ENCODE results near the gene PASK.
"Not testable (repeated sequence)": the region's sequence is repeated elsewhere in the genome, so short reads cannot be mapped to it uniquely, and the experiment has no call there.

PASK gene

DNA sequence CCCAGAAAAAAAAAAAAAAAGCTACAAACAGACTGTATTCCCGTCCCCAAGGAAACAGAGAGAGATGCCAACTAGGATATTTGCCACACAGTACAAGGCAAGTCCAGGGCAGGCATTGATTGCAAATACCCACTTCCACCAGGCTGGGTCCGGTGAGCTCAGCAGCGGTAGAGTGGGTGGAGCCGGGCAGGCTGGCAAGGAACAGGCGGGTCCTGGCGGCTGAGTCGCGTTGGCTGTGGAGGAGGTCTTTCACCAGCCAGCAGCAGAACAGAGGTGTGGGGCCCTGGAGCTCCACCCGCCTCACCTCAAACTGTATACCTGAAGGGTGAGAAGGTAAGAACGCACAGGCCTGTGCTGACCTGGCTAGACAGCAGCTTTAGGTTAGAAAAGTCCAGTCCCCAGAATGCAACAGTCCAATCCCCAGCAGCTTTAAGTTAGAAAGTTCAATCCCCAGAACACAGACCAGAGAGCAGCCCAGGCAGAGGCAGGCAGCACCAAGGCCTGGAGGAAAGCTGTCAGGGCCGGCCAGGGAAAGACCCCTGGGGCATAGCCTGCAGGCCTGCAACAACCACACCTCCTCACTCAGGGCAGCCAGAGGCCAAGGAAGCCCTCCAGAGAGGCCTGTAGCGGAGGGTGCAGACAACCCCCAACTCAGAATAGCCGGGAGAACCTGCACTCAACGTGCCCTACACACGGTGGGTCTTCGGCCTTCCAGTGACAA is 25.3 kb downstream of the PASK start:
- no peak for DNase-seq

DNA sequence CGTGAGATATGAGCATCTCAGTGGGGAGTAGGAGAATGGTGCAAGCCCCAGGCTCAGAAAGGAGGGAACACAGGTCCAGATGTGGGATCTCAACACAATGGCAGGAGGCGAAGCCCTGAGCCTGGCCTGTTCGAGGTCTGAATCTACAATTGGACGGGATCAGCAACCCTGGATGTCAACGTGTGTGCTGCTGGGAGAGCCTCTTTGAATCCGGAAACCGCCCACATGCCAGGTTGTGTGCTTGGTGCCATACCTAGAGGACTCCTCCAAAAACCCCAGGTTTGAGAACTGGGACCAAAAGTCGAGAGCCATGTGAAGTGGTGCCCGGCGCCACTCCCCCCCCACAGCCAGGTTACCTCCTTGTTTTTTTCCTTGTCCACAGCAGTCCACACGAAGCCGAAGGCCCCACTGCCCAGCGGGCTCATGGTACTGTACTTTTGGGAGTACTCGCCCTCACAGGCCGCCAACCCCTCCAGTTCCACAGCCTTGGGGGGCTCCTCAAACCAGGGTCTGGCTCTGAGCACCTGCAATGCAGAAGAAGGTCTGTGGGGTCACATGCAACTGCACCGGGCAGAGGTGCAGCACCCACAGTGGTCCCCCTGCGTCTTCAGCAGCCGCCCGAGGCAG is 26.8 kb downstream of the PASK start:
- DNase-seq: no peak

DNA sequence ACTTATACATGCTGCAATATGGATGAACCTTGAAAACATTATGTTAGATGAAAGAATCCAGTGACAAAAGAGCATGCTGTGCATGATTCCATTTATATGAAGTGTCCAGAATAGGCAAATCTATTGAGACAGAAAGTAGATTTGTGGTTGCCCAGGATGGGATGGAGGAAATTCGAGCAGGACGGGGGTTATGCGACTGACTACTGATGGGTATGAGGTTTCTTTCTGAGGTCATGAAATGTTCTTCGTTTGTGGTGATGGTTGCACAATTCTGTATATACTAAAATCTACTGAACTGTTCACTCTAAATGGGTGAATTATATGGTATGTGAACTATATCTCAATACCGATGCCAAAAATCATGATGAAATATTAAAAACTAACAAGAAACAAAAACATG is 28.3 kb downstream of the PASK start:
- DNase-seq: no peak

DNA sequence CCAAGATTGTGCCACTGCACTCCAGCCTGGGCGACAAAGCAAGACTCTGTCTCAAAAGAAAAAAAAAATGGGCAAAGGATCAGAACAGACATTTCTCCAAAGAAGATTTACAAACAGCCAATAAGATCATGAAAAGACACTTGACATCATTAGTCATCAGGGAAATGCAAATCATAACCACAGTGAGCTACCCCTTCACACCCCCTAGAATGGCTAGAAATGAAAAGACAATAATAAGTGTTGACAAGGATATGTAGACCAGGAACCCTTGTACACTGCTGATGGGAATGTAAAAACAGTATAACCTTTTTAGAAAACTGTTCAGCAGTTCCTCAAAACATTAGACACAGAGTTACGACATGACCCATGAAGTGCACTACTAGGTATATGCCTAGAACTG is 28.8 kb downstream of the PASK start:
- no peak for DNase-seq

DNA sequence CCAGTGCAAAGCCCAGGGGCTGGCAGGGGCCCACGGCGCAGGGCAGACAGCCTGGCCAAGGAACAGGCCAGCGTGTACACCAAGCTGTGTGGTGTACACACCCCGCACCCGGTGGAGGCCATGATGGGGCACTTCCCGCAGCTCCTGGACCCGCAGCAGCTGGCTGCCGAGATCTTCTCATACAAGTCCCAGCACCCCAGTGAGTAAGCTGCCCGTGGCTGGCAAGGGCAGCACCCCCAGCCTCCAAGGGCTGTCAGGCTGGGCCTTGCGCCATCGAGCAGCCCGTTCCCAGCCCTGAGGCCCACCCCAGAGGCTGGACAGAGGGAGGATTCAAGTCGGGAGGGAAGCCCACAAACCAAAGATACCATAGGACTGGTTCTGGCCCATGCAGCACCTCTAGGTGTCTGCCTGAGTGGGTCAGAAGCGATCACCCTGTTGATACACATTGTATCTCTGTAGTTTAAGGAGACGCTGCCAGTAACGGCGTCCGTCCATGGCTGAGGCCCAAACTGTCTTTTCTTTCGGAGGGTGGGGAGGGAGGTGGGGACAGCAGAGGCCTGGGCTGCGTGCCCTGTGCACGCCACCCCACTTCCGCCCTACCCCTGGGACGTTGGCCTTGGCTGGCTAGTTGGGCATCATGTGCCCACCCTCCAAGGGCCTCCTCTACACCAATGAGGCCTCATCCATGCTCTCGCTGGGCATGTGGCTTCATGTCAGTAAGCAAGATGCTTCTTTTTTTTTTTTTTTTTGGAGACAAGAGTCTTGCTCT is 30.4 kb downstream of the PASK start:
- DNase-seq: no peak

DNA sequence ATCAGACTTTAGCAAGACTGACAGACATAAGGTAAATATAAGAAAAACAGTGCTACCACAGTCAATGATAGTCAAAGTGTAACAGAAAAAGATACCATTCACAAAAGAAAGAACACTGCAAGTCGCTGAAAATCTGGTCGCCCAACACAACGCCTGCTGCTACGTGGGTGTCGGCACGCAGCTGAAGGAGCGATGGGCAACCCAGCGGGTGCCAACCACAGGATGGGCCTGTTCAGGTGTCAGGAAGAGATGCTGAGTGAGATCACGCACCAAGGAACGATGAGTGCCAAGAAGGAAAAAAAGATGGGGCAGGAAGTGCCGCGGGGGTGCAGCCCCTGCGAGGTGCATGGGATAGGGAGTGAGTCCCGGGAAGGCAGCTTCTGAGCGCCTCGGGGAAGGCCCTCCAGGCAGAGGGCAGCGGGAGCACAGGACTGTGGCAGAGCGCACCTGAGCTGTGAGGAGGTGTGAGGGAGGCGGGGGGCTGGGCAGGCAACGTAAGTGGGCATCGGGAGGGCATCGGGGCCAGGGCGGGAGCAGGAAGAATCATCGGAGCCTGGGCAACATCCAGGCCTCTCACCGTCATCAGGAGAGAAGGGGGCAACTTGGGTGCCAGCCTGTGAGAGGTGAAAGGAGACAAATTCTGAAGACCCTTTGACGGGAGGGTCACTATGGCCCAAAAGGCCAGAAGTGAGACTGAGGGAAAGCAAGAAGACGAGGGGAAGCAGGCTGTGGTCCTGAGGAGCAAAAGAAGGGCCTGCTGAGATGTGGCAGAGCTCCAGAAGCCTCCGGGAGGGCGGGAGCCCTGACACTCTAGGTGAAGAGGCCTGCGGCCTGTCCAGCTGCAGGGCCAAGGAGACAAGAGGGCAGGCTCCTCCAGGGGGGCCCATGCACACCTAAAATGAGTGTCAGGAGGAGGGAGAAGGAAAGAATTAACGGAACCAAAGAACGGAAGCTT is 32.4 kb downstream of the PASK start:
- no peak for DNase-seq

DNA sequence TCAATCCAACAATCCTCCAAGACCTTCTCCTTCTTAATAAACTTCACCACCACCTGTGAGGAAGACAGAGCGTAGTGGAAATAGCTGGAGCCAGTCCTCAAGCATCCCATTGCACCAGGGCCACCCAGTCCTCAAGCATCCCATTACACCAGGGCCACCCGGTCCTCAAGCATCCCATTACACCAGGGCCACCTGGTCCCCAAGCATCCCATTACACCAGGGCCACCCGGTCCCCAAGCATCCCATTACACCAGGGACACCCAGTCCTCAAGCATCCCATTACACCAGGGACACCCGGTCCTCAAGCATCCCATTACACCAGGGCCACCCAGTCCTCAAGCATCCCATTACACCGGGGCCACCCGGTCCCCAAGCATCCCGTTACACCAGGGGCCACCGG is 33.9 kb downstream of the PASK start:
- DNase-seq: no peak

DNA sequence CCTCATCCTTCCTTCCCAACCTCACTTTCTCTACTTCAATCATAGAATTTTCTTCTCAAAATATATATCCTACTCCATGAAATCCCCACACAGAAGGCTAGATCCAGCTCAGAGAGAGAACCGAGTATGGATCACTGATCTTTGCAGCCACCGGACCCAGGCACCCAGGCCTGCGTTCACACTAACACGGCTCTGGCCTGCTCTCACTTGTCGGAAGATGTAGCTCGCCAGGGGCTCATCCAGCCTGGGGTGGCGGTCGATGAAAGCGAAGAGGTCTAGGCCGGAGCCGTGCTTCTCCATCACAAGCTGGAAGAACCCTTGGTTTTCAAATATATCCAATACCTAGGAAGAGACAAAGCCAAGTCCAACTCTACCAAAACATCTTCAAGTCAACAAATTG is 34.4 kb downstream of the PASK start:
- DNase-seq: no peak

DNA sequence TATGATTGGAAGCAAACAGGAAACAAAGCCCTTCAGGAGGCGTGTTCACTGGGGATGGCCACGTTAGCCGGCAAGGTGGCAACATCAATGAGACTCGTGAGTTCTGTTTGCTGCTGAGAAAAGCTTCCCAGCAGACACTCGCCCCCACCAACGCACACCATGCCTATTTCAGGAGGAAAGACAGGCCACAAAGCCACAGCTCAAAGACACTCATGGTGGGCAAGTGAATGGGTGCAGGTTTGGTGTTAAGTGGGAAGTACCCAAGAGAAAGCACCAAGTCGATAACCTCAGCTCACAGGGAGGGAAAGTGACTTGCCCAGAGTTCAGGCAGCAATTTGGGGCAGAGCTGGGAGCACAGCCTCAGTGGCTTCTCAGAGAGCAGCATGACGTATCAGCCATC is 36.7 kb downstream of the PASK start:
- no peak for DNase-seq

DNA sequence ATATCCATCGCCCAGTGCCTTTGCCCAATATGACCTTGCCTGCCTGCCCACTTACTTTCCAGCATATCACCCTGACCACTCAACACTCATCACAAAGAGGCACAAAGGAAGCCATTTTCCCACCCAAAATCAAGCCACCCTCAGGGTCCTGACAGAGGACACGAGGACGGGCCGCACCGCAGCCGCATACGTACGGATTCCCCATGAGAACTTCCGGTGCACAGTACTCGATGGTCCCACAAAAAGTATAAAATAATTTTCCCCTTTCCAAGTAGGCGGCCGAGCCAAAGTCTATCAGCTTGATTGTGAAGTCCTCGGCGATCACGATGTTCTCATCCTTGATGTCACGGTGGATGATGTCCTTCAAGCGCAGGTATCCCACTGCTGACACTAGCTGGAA is 37.2 kb downstream of the PASK start:
- no peak for DNase-seq

DNA sequence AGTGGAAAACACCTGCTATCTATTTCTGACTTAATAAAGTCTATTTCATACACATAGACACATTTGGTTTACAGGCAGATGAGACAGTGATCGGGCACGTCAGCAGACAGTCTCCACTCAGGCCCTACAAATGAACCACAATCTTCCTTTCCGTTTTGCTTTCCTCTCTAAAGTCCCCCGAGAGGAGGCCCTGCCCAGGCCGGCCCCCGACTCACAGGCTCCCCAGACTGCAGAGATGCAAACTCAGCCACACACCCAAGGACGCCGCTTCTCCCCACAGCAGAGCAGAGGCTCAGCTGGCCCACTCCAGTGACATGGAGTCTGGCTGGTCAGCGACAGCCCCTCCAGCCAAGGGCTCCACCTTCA is 37.8 kb downstream of the PASK start:
- no peak for DNase-seq

DNA sequence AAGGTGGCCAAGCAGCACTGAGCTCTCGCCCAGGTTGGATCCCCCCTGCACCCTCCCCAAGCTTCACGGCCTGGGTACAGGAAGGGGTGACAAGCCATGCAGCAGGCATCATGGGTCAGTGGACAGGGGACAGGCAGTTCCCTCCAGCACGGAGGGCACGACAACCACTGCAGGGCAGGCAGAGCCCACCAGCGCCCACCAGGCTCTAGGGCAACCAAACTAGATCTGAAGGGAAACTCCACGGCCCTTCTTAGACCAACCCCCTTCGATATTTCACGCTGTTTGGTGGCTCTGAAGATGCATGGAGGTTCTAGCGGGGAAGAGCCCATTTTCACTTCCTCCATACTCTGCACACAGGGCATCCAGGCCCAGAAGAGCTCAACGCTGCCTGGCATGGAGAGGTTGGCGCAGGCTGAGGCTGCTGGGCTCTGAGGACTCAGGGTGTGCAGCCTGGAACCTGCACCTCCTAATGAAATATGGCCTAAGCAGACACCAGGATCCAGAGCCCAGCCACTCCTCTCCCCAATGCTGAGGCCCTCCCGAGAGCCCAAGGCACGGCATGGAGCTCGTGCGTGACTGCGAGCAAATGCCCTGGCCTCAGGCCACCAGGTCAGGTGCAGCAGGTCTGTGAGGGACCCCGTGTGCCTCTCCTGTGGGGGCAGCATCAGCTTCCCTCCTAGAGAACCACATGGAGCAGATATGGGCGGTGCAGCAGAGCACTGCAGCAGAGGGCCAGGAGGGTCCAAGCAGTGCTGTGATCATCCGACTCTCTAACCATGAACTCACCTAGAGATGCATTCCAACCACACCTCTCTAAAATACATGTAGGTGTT is 38.4 kb downstream of the PASK start:
- DNase-seq: no peak

DNA sequence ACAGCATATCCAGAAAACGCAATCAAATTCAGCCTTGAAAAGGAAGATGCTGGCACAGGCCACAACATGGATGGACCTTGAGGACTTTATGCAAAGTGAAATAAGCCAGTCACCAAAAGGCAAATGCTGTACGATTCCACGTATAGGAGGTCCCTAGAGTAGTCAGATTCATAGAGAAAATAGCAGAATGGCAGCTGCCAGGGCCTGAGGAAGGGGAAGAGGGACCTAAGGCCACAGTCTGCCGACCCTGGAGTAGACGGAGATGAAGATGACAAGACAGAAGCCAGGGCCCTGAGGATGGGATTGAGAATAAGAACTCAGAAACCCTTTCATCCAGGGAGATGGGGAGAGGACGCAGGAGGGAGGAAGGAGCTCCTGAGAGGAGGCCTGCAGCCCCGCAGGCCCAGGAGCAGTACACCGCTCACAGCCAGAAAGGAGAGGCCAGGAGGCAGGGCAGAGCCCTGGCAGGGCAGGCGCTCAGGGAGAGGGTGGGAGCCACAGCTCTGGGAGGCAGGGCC is 39.1 kb downstream of the PASK start:
- no peak for DNase-seq

DNA sequence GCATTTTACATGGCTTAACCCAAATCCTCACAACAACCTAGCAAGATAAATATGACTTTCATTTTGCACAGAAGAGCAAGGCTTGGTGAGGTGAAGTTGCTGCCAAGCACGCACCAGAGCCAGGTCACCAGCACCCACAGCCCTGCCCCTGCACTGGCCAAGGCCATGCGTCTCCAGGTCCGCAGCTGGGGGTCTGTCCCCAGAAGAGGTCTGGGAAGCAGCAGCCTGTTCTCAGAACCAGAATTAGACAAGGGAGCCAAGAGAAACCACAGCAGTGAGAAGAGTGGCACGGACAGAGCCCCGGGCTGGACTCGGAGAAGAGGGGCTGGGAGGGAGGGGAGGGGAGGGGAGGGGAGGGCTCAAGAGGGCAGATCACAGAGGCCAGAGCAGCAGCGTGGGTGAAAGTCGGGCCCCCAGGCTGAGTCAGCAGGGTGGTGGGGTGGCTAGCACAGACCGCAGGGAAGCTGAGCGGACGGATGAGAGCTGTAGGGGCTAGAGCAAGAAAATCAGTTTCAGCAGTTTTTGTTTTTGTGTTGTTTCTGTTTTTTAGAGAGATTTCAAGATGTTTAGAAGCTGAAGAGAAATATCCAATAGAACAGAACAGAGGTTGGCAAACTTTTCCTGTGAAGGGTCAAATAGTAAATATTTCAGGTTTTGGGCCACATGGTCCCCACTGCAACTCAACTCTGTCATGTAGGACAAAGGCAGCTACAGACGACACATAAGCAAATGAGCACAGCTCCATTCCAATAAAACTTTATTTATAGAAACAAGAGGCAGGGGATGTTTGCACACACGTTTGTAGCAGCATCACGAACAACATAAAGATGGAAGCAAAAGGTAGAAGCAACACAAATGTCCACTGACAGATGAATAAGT is 39.8 kb downstream of the PASK start:
- no peak for DNase-seq

DNA sequence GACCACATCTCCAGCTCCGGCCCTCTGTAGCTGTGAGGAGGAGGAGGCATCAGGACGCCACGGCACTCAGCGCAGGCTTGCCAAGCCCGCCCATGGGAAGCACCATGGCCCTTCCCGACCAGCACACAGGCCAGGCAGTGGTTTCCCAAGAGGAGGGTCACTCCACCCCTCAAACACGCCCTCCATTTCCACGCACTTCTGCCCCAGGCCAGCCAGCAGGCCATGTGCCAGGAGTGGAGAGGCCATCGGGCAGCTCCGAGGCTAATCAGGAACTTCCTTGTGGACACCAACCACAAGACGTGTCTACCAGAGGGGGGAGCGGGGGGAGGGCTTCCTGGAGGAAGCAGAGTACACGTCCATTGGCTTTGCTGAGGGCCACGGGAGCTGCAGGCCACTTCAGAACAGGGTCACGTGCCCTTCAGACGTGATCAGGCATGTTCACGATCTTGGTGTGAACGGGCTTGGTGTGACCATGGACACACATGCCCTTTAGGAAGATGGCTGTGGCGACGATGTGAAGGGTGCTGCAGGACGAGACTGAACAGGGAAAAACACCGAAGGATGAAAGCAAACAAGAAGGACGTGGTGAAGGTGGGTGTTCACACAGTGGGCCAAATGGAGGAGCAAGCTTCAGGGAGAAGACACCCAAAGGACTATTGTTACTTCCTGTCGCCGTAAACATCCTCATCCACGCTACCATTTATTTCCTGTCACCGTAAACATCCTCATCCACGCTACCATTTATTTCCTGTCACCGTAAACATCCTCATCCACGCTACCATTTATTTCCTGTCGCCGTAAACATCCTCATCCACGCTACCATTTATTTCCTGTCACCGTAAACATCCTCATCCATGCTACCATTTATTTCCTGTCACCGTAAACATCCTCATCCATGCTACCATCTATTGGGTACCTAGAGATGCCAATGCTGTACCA is 40.7 kb downstream of the PASK start:
- DNase-seq: no peak

DNA sequence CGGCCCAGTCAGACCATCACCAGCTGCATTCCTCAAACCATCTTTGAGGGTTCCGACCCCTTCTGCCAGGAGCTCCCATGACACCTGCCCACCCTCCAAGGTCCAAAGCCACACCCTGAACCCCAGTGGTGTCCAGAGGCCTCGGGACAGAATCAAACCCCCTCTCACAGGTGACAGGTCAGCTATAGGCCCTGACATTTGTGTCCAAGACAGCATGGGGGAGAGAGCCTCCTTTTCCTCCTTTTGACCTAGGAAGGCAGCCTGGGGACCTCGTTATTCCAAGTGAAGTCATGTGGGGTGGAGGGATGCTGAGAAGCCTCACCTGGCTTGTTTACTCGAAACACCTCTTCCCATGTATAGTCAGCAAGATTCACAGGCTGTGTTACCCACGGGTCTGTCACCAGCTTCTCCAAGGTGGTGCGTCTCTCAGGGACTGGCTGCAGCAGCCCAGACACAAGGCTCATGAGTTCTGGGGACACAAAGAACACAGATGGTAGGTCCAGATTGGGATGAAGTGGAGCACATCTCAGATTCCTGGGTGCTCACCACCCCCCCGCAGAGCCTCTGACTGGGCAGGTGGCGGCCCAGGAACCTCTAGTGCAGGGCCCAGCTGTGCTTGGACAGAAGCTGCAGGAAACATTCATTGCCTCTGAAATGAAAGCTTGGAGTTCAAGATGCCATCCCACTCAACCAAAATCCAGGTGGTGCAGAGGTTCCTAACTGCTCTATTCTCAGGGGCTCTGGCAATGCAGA is 42.1 kb downstream of the PASK start:
- DNase-seq: no peak

DNA sequence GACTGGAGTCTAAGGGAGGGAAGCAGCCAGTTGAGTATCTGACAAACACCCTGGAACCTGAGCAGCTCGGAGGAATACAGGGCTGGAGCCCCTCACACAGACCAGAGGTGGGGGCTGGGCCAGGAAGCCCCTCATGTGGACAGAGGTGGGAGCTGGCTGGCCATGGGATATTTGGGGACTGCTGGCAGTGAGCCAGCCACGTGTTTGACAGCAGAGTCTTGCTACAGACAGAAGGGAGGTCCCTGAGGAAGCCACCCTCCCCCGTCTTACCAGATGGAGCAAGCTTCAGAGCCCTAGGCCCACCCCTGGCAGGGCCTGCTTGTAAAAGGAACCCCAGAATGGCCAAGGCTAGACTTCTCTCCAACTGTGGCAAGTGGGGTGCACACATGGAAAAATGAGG is 43.6 kb downstream of the PASK start:
- DNase-seq: no peak

DNA sequence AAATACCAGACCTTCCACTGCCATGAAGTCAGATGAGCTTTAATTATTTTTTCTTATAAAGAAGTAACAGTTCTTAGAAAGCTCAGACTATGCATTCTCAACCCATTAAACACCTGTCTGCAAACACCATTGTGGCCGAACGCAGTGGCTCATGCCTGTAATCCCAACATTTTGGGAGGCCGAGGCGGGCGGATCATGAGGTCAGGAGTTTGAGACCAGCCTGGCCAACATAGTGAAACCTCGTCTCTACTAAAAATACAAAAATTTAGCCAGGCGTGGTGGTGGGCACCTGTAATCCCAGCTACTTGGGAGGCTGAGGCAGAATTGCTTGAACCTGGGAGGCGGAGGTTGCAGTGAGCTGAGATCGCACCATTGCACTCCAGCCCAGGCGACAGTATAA is 44.7 kb downstream of the PASK start:
- not testable (repeated sequence) for DNase-seq

DNA sequence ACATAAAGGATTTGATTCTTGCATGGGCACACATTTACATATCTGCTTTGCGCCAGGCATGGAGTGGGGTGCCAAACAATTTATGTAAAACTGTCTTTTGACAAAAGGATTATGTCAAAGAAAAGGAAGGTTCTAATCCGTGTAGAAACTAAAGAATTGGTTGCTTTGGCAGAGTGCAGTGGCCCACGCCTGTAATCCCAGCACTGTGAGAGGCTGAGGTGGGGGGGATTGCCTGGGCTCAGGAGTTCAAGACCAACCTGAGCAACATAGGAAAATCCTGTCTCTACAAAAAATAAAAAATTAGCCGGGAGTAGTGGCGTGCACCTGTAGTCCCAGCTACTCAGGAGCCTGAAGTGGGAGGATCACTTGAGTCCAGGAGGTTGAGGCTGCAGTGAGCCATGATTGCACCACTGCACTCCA is 46.1 kb downstream of the PASK start:
- DNase-seq: no peak

All from NK-92 treated with Interleukin-12 subunit alpha and Interleukin-12 subunit beta, amount 100 ng/mL, for 24 hours (cell line).